GM12891 (cell line): ENCODE results near the gene IGF1R.

Source experiments
- PAX5 ChIP-seq: IDR thresholded peaks from 2 replicates; pipeline ENCODE4 v1.6.1; 2011; ENCODE audit warnings: low read length, moderate library complexity, mild to moderate bottlenecking; ENCODE audit not compliant: insufficient read depth, severe bottlenecking
- POLR2A ChIP-seq: IDR thresholded peaks from 2 replicates; pipeline ENCODE4 v1.6.1; 2011; ENCODE audit warnings: low read depth, low read length, control low read depth
- POLR2AphosphoS5 ChIP-seq: IDR thresholded peaks from 2 replicates; pipeline ENCODE4 v1.6.1; 2011; ENCODE audit warnings: low read depth, low read length, control low read depth
- SPI1 ChIP-seq: IDR thresholded peaks from 2 replicates; pipeline ENCODE4 v1.6.1; 2011; ENCODE audit warnings: low read depth, low read length, control low read depth
- TAF1 ChIP-seq: IDR thresholded peaks from 2 replicates; pipeline ENCODE4 v1.6.1; 2011; ENCODE audit warnings: low read depth, low read length, control low read depth

DNA sequence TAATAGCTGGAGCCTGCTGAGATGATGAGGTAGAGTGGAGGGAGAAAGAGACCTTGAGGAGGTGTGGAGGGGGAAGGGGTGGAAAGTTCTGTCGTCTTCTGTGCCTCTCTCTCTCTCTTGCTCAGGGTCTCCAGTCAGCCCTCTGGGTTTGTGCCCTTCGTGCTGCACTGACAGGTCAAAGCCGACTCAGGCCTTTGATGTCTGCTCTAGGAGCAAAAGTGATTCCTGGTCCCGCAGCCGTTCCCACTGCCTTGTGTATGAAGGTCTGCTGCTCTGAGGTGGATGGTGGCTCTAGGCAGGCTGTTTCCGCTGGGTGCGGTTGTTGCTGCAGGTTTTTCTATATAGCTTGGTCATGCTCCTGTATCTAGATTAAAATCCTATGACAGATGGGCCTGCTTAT is 89.4 kb downstream of the IGF1R start:
- TF ChIP-seq TAF1 = no peak
- no peak for TF ChIP-seq PAX5
- no peak for TF ChIP-seq POLR2AphosphoS5
- TF ChIP-seq POLR2A = no peak
- TF ChIP-seq SPI1 = no peak
